OCI-LY1 (cell line): ENCODE results near the gene AIP.

ENCODE experiments used
- EZH2 ChIP-seq: fragments of 200-600 bp; sonication (generic), shearing (Covaris generic); IDR thresholded peaks from 2 replicates; pipeline ENCODE4 v1.8.0; 2017; ENCODE audit warnings: borderline replicate concordance, mixed run types, mild to moderate bottlenecking, antibody characterized with exemption, low read length, moderate library complexity, mixed read lengths
- TF ChIP-seq, protein P1 (sequence below): fragments of 200-600 bp; sonication (generic), shearing (Covaris generic); IDR thresholded peaks from 2 replicates; pipeline ENCODE4 v1.5.1; 2017; ENCODE audit warnings: mild to moderate bottlenecking, antibody characterized with exemption, low read length, moderate library complexity, mixed read lengths

DNA sequence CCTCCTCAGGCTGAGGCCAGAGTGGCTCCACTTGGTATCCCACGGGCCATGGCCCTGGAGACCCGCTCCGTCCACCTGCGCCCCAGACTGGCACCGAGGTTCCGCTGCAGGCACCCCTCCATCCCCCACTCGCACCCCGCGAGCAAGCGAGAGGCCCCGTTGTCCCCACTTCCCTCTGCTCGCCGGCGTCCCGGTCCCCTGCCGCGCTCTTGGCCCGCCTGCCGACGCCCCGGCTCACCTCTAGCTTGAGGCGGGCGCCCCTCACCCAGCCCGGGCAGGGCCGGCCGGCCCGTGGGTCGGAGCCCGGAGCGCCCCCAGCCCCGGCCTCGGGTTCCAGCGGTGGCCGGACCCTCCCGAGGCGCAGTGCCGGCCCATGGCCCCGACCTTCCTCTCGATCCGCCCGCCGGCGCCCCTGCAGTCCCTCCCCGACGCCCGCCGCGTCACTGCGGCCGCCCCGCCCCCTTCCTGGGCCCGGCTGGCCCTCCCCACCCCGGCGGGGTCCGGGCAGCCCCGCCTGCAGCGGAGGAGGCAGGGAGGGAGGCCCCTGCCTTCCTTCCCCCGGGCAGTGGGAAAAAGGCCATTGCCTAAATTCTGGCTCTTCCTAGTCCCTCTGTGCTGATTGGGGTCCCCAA, 22.2 kb downstream of the AIP start, which contains the start of gene PITPNM1:
- TF ChIP-seq, protein P1, sequence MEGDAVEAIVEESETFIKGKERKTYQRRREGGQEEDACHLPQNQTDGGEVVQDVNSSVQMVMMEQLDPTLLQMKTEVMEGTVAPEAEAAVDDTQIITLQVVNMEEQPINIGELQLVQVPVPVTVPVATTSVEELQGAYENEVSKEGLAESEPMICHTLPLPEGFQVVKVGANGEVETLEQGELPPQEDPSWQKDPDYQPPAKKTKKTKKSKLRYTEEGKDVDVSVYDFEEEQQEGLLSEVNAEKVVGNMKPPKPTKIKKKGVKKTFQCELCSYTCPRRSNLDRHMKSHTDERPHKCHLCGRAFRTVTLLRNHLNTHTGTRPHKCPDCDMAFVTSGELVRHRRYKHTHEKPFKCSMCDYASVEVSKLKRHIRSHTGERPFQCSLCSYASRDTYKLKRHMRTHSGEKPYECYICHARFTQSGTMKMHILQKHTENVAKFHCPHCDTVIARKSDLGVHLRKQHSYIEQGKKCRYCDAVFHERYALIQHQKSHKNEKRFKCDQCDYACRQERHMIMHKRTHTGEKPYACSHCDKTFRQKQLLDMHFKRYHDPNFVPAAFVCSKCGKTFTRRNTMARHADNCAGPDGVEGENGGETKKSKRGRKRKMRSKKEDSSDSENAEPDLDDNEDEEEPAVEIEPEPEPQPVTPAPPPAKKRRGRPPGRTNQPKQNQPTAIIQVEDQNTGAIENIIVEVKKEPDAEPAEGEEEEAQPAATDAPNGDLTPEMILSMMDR = no peak
- no peak for TF ChIP-seq EZH2
